ENCODE results near the gene CLEC12A.

CLEC12A gene

DNA sequence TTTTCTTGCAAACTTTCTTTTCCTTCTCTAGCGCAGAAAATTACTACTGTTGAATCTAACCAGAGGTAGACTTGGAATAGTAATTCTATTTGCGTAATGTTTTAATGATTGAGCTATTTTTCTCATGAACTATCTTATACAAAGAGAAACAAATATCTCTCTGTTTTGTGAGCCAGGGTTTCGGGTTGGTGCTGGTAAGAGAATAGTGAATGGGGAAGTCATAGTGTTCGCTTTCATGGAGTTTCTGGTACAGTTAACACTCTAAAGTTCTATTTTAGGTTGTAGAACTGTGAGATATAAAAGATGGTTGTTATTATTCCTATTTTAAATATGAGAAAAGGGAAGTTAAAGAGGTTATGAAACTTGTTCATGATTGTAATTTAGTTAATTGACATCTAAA, 21.1 kb downstream of the CLEC12A start:
- DNase-seq (ENCODE audit: low spot score), result no peak
- TF ChIP-seq, protein P1, sequence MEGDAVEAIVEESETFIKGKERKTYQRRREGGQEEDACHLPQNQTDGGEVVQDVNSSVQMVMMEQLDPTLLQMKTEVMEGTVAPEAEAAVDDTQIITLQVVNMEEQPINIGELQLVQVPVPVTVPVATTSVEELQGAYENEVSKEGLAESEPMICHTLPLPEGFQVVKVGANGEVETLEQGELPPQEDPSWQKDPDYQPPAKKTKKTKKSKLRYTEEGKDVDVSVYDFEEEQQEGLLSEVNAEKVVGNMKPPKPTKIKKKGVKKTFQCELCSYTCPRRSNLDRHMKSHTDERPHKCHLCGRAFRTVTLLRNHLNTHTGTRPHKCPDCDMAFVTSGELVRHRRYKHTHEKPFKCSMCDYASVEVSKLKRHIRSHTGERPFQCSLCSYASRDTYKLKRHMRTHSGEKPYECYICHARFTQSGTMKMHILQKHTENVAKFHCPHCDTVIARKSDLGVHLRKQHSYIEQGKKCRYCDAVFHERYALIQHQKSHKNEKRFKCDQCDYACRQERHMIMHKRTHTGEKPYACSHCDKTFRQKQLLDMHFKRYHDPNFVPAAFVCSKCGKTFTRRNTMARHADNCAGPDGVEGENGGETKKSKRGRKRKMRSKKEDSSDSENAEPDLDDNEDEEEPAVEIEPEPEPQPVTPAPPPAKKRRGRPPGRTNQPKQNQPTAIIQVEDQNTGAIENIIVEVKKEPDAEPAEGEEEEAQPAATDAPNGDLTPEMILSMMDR (IDR thresholded peaks at IDR 0.05; ENCODE audit: extremely low read depth, missing control alignments), result no peak

DNA sequence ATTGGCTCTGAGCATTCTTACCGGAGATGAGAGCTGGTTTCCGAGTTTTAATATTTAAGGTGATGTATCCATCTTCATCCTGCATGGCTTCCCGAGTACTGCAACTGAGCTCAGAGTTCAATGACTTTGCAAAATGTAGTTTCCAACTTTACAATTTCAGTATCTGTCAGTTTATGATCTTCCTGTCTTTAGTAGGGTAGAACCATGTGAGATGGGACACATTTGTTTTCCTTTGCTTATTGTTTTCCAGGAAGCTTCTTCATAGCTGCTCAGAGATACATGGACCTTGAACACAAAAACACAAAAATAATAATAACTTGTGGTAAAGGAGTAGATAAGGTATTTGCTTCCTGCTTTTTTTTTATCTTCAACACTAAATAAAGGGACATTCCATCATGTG, 27.8 kb downstream of the CLEC12A start, which contains the start of gene CLEC1B:
Gene CLEC1B (minus strand): TSS at position 106 of the 400 bp plus-strand sequence. CDS start 21 bp downstream, at position 85.
- no peak for DNase-seq (ENCODE audit: low spot score)

DNA sequence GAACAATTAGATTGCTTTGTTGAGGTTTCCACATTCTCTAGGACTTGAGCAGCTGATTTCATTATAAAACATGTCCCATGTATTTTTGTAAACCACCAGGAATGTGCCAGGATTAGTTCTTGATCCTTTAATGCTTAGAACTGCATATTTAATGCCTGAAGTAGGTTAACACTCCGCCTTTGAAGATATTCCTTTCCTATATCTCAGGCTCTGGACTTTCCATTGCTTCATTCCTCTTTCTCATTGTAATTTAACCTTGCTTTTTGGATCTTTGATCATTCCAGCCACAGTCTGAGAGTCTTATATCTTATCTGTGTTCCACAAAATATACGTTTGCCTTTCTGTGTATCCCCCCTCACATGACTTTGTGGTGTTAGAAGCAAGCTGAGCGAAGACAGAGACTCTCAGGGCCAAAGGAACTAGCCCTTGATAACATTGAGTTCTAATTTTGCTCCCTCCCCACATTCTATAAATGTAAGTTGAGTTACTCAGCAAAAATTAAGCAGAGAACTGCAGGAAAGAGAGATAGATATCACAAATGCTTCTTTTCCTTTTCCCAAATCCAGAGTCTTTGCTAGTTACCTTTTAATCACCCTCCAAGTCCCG, 30.1 kb downstream of the CLEC12A start:
- DNase-seq (ENCODE audit: low spot score), result no peak
- TF ChIP-seq, protein P1 (IDR thresholded peaks at IDR 0.05; ENCODE audit: extremely low read depth, missing control alignments), result no peak

More for the DNA sequence above, 27.8 kb downstream of the CLEC12A start, which contains the start of gene CLEC1B:
- TF ChIP-seq, protein P1 (IDR thresholded peaks at IDR 0.05; ENCODE audit: extremely low read depth, missing control alignments), result no peak

DNA sequence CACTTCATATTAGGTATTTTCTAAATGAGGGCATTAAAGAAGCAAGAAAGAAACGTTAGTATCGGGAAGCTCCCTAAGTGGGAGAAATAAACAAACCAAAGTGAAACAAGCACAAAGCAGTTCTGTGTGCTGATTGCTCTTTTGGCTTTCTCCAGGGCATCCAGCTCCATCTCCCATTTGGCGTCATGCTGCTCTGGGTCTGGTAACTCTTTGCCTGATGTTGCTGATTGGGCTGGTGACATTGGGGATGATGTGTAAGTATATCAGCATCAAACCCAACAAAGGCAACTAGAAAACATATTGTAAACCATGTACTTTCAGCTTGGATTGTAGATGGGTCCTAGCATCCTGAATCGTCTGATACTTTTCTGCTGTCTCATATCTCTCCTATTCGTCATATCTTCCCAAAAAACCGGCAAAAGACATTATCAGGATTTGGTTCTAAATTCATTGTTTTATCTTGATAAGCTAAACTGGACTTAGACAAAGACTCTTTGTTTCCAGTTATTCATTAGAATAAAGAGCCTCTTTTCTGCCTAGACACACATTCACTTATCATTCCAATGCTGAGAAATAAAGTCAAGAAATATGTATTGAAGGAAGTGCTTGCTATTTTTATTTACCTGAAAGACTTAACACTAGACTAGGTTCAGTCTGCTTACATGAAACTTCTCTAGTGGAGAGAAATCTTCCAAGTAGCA, 41.6 kb downstream of the CLEC12A start:
- no peak for DNase-seq (ENCODE audit: low spot score)
- TF ChIP-seq, protein P1 (IDR thresholded peaks at IDR 0.05; ENCODE audit: extremely low read depth, missing control alignments), result no peak

DNA sequence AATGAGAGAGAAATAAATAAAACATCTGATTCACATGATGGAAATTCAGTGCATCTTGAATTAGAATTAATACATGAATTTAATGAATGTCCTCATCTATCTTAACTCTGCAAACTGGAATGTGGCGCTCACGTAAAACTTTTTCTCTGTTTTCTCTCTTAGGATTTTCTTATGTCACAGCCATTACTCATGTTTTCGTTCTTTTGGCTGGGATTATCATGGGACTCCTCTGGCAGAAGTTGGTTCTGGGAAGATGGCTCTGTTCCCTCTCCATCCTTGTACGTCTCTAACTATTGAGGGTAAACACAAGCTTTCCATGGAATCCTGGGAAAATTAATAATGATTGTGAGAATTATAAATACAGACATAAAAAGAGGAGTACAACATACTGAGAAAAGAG, 44.2 kb downstream of the CLEC12A start:
- DNase-seq (ENCODE audit: low spot score), result no peak
- TF ChIP-seq, protein P1 (IDR thresholded peaks at IDR 0.05; ENCODE audit: extremely low read depth, missing control alignments), result no peak

DNA sequence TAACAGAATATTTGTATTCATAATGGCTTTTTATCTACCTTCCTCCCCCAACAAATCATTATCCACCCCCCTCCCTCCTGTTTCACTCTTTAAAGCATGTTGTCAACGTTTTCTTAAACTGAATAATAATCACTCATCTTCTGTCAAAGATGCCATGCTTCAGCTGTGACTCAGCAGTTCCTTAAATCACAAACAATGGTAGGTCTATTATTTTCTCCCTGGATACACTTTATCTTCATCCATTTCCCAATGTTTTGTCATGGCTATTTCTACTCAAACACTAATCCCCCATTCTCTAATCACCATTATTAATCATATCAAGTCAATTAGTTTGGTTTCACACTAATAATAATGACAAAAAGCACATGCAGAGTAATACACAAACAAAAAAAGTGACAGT, 45.7 kb downstream of the CLEC12A start:
- TF ChIP-seq, protein P1 (IDR thresholded peaks at IDR 0.05; ENCODE audit: extremely low read depth, missing control alignments), result no peak
- no peak for DNase-seq (ENCODE audit: low spot score)

DNA sequence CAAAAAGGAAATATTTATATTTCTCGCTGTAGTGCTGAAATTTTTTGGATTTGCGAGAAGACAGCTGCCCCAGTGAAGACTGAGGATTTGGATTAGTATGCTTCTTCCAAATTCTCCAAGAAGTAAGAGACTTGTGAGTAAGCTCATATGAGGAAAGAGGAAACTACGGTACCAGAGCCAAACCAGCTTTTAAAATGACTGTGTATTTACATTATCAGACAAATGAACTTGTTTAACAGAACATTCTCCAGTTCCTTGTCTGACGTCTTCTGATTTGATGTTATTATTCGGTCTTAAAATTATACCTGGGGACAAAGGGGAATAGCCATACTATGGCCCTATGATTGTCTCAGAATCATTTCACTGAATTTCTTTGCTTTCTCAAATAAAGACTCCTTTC, 47.2 kb downstream of the CLEC12A start:
- DNase-seq (ENCODE audit: low spot score), result no peak
- TF ChIP-seq, protein P1 (IDR thresholded peaks at IDR 0.05; ENCODE audit: extremely low read depth, missing control alignments), result no peak

Measured in GM20000 (cell line).